ENCODE measurements around the gene CFAP20. TPM values are rescaled to one million over a fixed set of nuclear protein-coding genes. Genes with fewer than 3 reads are reported as not detected.

The CFAP20 gene
- total RNA-seq, 1 experiment from 2014 or later, result 81.6 TPM

DNA sequence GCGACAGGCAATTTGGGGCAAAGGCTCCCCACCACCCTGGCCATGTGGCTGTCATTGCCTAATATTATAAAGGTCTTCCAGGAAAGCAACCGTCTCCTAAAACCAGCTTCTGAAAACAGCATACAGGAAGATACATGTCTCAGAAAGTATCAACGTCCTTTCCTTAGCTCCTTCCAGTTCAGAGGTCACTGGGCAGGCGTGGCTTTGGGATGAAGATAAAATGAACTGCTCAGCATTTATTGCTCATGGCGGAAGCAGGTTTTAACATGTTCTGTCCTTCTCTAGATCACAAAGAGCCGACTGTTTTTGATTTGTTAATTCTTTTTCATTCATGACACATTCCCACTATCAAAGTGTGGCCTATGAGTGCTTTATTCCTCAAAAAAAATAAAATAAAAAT is 8.0 kb downstream of the CFAP20 start:
- Histone ChIP-seq H3K4me3 (ENCODE audit: low read depth, low read length, poor library complexity, severe bottlenecking) (peak overlapping the region; percentile 8), H3K9me3 (ENCODE audit: low read depth, low read length, poor library complexity, severe bottlenecking) (no peaks in the 10 kb centered on the region), H3K27ac (ENCODE audit: low read depth, low read length, poor library complexity, severe bottlenecking) (no peak overlapping the region), H3K27me3 (replicated peaks; ENCODE audit: insufficient read depth, low read depth, low read length, poor library complexity) (no peaks in the 10 kb centered on the region), H3K4me1 (ENCODE audit: insufficient read depth, low read length, poor library complexity, severe bottlenecking) (peaks cover 54% of the 10 kb centered on the region), H3K36me3 (ENCODE audit: insufficient read depth, low read length, poor library complexity, severe bottlenecking) (peaks cover 6% of the 10 kb centered on the region)
- intact Hi-C loops (cut with micrococcal nuclease; ENCODE audit: unreplicated experiment), result loop anchor here (10.0 kb wide), 2 partner anchors 364 to 546 kb away; no protein-coding TSS in a partner anchor
- ChIA-PET CTCF (interaction anchor here (0.5 to 1.4 kb wide), 7 partner anchors 20 to 635 kb away, joined by 3 to 12 read pairs (median 3); no protein-coding TSS in a partner anchor), POLR2A (ENCODE audit: low non-redundant PET) (interaction anchor here (0.6 kb wide), 1 partner anchor 331 kb away, joined by 6 read pairs; no protein-coding TSS in a partner anchor)
- no TSS peak for BruUV-seq (replicated peaks)
- no peak for TF ChIP-seq EZH2 (IDR thresholded peaks at IDR 0.05; ENCODE audit: borderline replicate concordance, low read depth, low read length, poor library complexity, severe bottlenecking)
- TF ChIP-seq, protein P1, sequence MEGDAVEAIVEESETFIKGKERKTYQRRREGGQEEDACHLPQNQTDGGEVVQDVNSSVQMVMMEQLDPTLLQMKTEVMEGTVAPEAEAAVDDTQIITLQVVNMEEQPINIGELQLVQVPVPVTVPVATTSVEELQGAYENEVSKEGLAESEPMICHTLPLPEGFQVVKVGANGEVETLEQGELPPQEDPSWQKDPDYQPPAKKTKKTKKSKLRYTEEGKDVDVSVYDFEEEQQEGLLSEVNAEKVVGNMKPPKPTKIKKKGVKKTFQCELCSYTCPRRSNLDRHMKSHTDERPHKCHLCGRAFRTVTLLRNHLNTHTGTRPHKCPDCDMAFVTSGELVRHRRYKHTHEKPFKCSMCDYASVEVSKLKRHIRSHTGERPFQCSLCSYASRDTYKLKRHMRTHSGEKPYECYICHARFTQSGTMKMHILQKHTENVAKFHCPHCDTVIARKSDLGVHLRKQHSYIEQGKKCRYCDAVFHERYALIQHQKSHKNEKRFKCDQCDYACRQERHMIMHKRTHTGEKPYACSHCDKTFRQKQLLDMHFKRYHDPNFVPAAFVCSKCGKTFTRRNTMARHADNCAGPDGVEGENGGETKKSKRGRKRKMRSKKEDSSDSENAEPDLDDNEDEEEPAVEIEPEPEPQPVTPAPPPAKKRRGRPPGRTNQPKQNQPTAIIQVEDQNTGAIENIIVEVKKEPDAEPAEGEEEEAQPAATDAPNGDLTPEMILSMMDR (conservative IDR thresholded peaks at IDR 0.05; ENCODE audit: low read depth, low read length), result no peak
- DNase-seq (ENCODE audit: low spot score), result no peak

DNA sequence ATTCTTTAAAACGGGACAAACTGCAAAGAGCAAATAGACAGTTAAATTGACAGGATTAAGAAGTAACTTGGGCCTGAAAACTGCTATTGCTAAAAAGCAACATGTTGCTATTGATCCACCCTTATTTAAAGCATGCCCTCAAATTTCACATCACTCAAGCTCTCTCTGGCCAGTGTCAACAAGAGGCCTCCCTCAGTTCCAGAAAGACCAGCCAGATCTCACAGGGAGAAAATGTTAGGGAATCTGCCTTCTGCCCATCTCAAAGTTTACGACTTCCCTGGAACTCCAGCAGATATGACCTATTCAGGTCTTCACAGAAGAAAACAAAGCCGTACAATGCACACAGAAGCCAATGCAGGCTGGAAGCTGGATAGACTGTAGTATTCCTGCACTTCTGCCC is 8.9 kb downstream of the CFAP20 start:
- no peak overlapping the region for H3K27ac ChIP-seq (ENCODE audit: low read depth, low read length, poor library complexity, severe bottlenecking)
- H3K4me1 ChIP-seq (ENCODE audit: insufficient read depth, low read length, poor library complexity, severe bottlenecking), result peaks cover 47% of the 10 kb centered on the region
- no TSS peak for BruUV-seq (replicated peaks)
- DNase-seq (ENCODE audit: low spot score), result no peak
- H3K27me3 ChIP-seq (replicated peaks; ENCODE audit: insufficient read depth, low read depth, low read length, poor library complexity), result no peaks in the 10 kb centered on the region
- H3K4me3 ChIP-seq (ENCODE audit: low read depth, low read length, poor library complexity, severe bottlenecking), result no peak overlapping the region
- peaks cover 15% of the 10 kb centered on the region for H3K36me3 ChIP-seq (ENCODE audit: insufficient read depth, low read length, poor library complexity, severe bottlenecking)
- POLR2A ChIA-PET (ENCODE audit: low non-redundant PET), result interaction anchor here (0.6 to 0.7 kb wide), 2 partner anchors 9 to 67 kb away, joined by 3 to 4 read pairs; no protein-coding TSS in a partner anchor
- no peaks in the 10 kb centered on the region for H3K9me3 ChIP-seq (ENCODE audit: low read depth, low read length, poor library complexity, severe bottlenecking)
- intact Hi-C loops (cut with micrococcal nuclease; ENCODE audit: unreplicated experiment), result loop anchor here (10.0 kb wide), 2 partner anchors 365 to 545 kb away; no protein-coding TSS in a partner anchor
- TF ChIP-seq, protein P1 (conservative IDR thresholded peaks at IDR 0.05; ENCODE audit: low read depth, low read length), result no peak
- TF ChIP-seq EZH2 (IDR thresholded peaks at IDR 0.05; ENCODE audit: borderline replicate concordance, low read depth, low read length, poor library complexity, severe bottlenecking), result no peak
- CTCF ChIA-PET, result no interaction called here

GRCh38 chr16:58119509-58119845 is 9.7 kb downstream of the CFAP20 start:
- Histone ChIP-seq H3K36me3 (ENCODE audit: insufficient read depth, low read length, poor library complexity, severe bottlenecking) (peaks cover 23% of the 10 kb centered on the region), H3K4me1 (ENCODE audit: insufficient read depth, low read length, poor library complexity, severe bottlenecking) (peaks cover 47% of the 10 kb centered on the region), H3K9me3 (ENCODE audit: low read depth, low read length, poor library complexity, severe bottlenecking) (no peaks in the 10 kb centered on the region), H3K27me3 (replicated peaks; ENCODE audit: insufficient read depth, low read depth, low read length, poor library complexity) (no peaks in the 10 kb centered on the region), H3K4me3 (ENCODE audit: low read depth, low read length, poor library complexity, severe bottlenecking) (no peak overlapping the region), H3K27ac (ENCODE audit: low read depth, low read length, poor library complexity, severe bottlenecking) (peak overlapping the region; percentile 56)
- no TSS peak for BruUV-seq (replicated peaks)
- peak; percentile 76 for DNase-seq (ENCODE audit: low spot score)
- intact Hi-C loops (cut with micrococcal nuclease; ENCODE audit: unreplicated experiment), result no loop called here
- CTCF ChIA-PET, result no interaction called here
- TF ChIP-seq, protein P1 (conservative IDR thresholded peaks at IDR 0.05; ENCODE audit: low read depth, low read length), result no peak
- no peak for TF ChIP-seq EZH2 (IDR thresholded peaks at IDR 0.05; ENCODE audit: borderline replicate concordance, low read depth, low read length, poor library complexity, severe bottlenecking)
- POLR2A ChIA-PET (ENCODE audit: low non-redundant PET), result interaction anchor here (0.6 kb wide), 1 partner anchor 14 kb away, joined by 5 read pairs; no protein-coding TSS in a partner anchor

All from A673 (cell line).